Activated naive CD8-positive, alpha-beta T cell treated with anti-CD3 and anti-CD28 coated beads, Interleukin-2, amount 10 ng/mL, durations not matched to agents 7 days and 5 days (primary cell): ENCODE data around the gene PIGH. TPM values are rescaled to one million over a fixed set of nuclear protein-coding genes. Genes with fewer than 3 reads are reported as not detected.

Experiments used
- ATAC-seq: fragments of 150-1000 bp; cut with Tn5 transposase; one replicate; pipeline ENCODE4 v1.10.0; 2021; ENCODE audit warnings: low read depth, moderate library complexity
- POLR2A ChIA-PET: fragments of 350-600 bp; sonication (Branson Sonifier 250); formaldehyde crosslinking; loops from one replicate; lab custom pipeline; 2021; ENCODE audit warnings: antibody characterized with exemption; lab: Charles Lee
- DNase-seq: peaks from one replicate; pipeline ENCODE4 v3.0.0; 2021
- H3K27ac Mint-ChIP-seq: one replicate; pipeline ENCODE4 v1.8.0; 2022; ENCODE audit warnings: mild to moderate bottlenecking, mixed read lengths
- H3K27me3 Mint-ChIP-seq: one replicate; pipeline ENCODE4 v1.8.0; 2022; ENCODE audit warnings: mild to moderate bottlenecking, moderate library complexity, mixed read lengths
- H3K36me3 Mint-ChIP-seq: one replicate; pipeline ENCODE4 v1.8.0; 2021; ENCODE audit warnings: mild to moderate bottlenecking, mixed read lengths
- H3K4me1 Mint-ChIP-seq: one replicate; pipeline ENCODE4 v1.8.0; 2021; ENCODE audit warnings: mixed read lengths
- H3K4me3 Mint-ChIP-seq: one replicate; pipeline ENCODE4 v1.8.0; 2022; ENCODE audit warnings: mild to moderate bottlenecking, moderate library complexity, mixed read lengths
- H3K9me3 Mint-ChIP-seq: one replicate; pipeline ENCODE4 v1.8.0; 2021; ENCODE audit warnings: mixed read lengths
- total RNA-seq, 2 experiments: library from RNA; stranded (reverse); gene quantifications; one replicate each; pipeline ENCODE4 v1.2.3, GENCODE V29; 2021

PIGH gene
- total RNA-seq, 2 experiments from 2014 or later, result 22.9 to 24.9 TPM

- H3K36me3 Mint-ChIP-seq, result no peaks in the 10 kb centered on the region
- peaks cover 16% of the 10 kb centered on the region for H3K4me1 Mint-ChIP-seq
- POLR2A ChIA-PET, result no interaction called here
- peak; percentile 10 for DNase-seq
- no peaks in the 10 kb centered on the region for H3K27me3 Mint-ChIP-seq
- no peak for ATAC-seq
- peak overlapping the region; percentile 44 for H3K27ac Mint-ChIP-seq
- H3K4me3 Mint-ChIP-seq, result no peak overlapping the region
- H3K9me3 Mint-ChIP-seq, result no peaks in the 10 kb centered on the region
These were observed 32.4 kb downstream of the PIGH start for GRCh38 chr14:67567654-67568053.

- Mint-ChIP-seq H3K9me3 (no peaks in the 10 kb centered on the region), H3K4me1 (peaks cover 16% of the 10 kb centered on the region), H3K27ac (no peak overlapping the region), H3K36me3 (no peaks in the 10 kb centered on the region), H3K4me3 (no peak overlapping the region), H3K27me3 (no peaks in the 10 kb centered on the region)
- no peak for ATAC-seq
- POLR2A ChIA-PET, result no interaction called here
- peak; percentile 2 for DNase-seq
These were observed 33.2 kb downstream of the PIGH start for GRCh38 chr14:67566908-67567307.

GRCh38 chr14:67564236-67564635, 35.8 kb downstream of the PIGH start:
- no peaks in the 10 kb centered on the region for H3K27me3 Mint-ChIP-seq
- H3K4me3 Mint-ChIP-seq, result no peak overlapping the region
- peaks cover 11% of the 10 kb centered on the region for H3K4me1 Mint-ChIP-seq
- no peaks in the 10 kb centered on the region for H3K9me3 Mint-ChIP-seq
- DNase-seq, result peak; percentile 4
- no peak for ATAC-seq
- no peaks in the 10 kb centered on the region for H3K36me3 Mint-ChIP-seq
- H3K27ac Mint-ChIP-seq, result no peak overlapping the region
- POLR2A ChIA-PET, result no interaction called here

- Mint-ChIP-seq H3K9me3 (no peaks in the 10 kb centered on the region), H3K27ac (no peak overlapping the region), H3K4me3 (no peak overlapping the region), H3K36me3 (no peaks in the 10 kb centered on the region), H3K27me3 (no peaks in the 10 kb centered on the region), H3K4me1 (peaks cover 11% of the 10 kb centered on the region)
- ATAC-seq (no peak), DNase-seq (peak; percentile 21)
- POLR2A ChIA-PET, result interaction anchor here (1.1 kb wide), 1 partner anchor 127 kb away, joined by 3 read pairs; no protein-coding TSS in a partner anchor
These were observed 37.3 kb downstream of the PIGH start for GRCh38 chr14:67562776-67563150.

GRCh38 chr14:67562025-67562775, 37.9 kb downstream of the PIGH start:
- POLR2A ChIA-PET, result interaction anchor here (1.1 kb wide), 1 partner anchor 126 kb away, joined by 3 read pairs; no protein-coding TSS in a partner anchor
- Mint-ChIP-seq H3K36me3 (no peaks in the 10 kb centered on the region), H3K27me3 (no peaks in the 10 kb centered on the region), H3K27ac (no peak overlapping the region), H3K4me1 (peaks cover 8% of the 10 kb centered on the region), H3K4me3 (no peak overlapping the region), H3K9me3 (no peaks in the 10 kb centered on the region)
- peak; percentile 10 for DNase-seq
- no peak for ATAC-seq

GRCh38 chr14:67559639-67560038, 40.4 kb downstream of the PIGH start:
- ATAC-seq, result no peak
- no peak overlapping the region for H3K27ac Mint-ChIP-seq

GRCh38 chr14:67557656-67558055, 42.4 kb downstream of the PIGH start:
- DNase-seq (no peak), ATAC-seq (no peak)
- POLR2A ChIA-PET, result no interaction called here
- Mint-ChIP-seq H3K4me3 (no peak overlapping the region), H3K27me3 (peaks cover 5% of the 10 kb centered on the region), H3K27ac (no peak overlapping the region), H3K9me3 (no peaks in the 10 kb centered on the region), H3K36me3 (no peaks in the 10 kb centered on the region), H3K4me1 (peaks cover 2% of the 10 kb centered on the region)

More at GRCh38 chr14:67559639-67560038, 40.4 kb downstream of the PIGH start:
- POLR2A ChIA-PET, result no interaction called here
- Mint-ChIP-seq H3K4me3 (no peak overlapping the region), H3K9me3 (no peaks in the 10 kb centered on the region), H3K36me3 (no peaks in the 10 kb centered on the region), H3K27me3 (no peaks in the 10 kb centered on the region), H3K4me1 (peaks cover 2% of the 10 kb centered on the region)
- peak; percentile 7 for DNase-seq

GRCh38 chr14:67557118-67557517, 43.0 kb downstream of the PIGH start:
- Mint-ChIP-seq H3K36me3 (no peaks in the 10 kb centered on the region), H3K4me1 (peaks cover 2% of the 10 kb centered on the region), H3K27me3 (peaks cover 5% of the 10 kb centered on the region), H3K27ac (no peak overlapping the region), H3K9me3 (no peaks in the 10 kb centered on the region), H3K4me3 (no peak overlapping the region)
- ATAC-seq, result no peak
- POLR2A ChIA-PET, result interaction anchor here (0.6 kb wide), 1 partner anchor 259 kb away, joined by 3 read pairs; the partner anchor contains the start of gene ZFYVE26
- DNase-seq, result no peak

GRCh38 chr14:67556671-67557070, 43.4 kb downstream of the PIGH start:
- no peaks in the 10 kb centered on the region for H3K36me3 Mint-ChIP-seq
- ATAC-seq (no peak), DNase-seq (no peak)
- H3K27ac Mint-ChIP-seq, result no peak overlapping the region
- peaks cover 2% of the 10 kb centered on the region for H3K4me1 Mint-ChIP-seq
- H3K27me3 Mint-ChIP-seq, result peaks cover 5% of the 10 kb centered on the region
- no peaks in the 10 kb centered on the region for H3K9me3 Mint-ChIP-seq
- POLR2A ChIA-PET, result interaction anchor here (0.6 kb wide), 1 partner anchor 260 kb away, joined by 3 read pairs; the partner anchor contains the start of gene ZFYVE26
- H3K4me3 Mint-ChIP-seq, result no peak overlapping the region

GRCh38 chr14:67555518-67556090, 44.5 kb downstream of the PIGH start:
- POLR2A ChIA-PET, result no interaction called here
- Mint-ChIP-seq H3K36me3 (no peaks in the 10 kb centered on the region), H3K27me3 (peaks cover 5% of the 10 kb centered on the region), H3K4me3 (no peak overlapping the region), H3K4me1 (peaks cover 2% of the 10 kb centered on the region), H3K27ac (no peak overlapping the region), H3K9me3 (no peaks in the 10 kb centered on the region)
- no peak for ATAC-seq
- no peak for DNase-seq

GRCh38 chr14:67554341-67554740, 45.7 kb downstream of the PIGH start:
- Mint-ChIP-seq H3K27me3 (peaks cover 7% of the 10 kb centered on the region), H3K36me3 (no peaks in the 10 kb centered on the region), H3K27ac (no peak overlapping the region), H3K4me1 (peaks cover 2% of the 10 kb centered on the region), H3K9me3 (no peaks in the 10 kb centered on the region), H3K4me3 (no peak overlapping the region)
- POLR2A ChIA-PET, result no interaction called here
- ATAC-seq (no peak), DNase-seq (peak; percentile 0)

- Mint-ChIP-seq H3K4me1 (peaks cover 2% of the 10 kb centered on the region), H3K36me3 (no peaks in the 10 kb centered on the region), H3K9me3 (no peaks in the 10 kb centered on the region), H3K27me3 (peaks cover 7% of the 10 kb centered on the region), H3K27ac (no peak overlapping the region), H3K4me3 (no peak overlapping the region)
- ATAC-seq (no peak), DNase-seq (peak; percentile 4)
- POLR2A ChIA-PET, result no interaction called here
These were observed 46.5 kb downstream of the PIGH start for GRCh38 chr14:67553547-67553946.

- no peaks in the 10 kb centered on the region for H3K36me3 Mint-ChIP-seq
- no peak overlapping the region for H3K4me3 Mint-ChIP-seq
- POLR2A ChIA-PET, result no interaction called here
- H3K27me3 Mint-ChIP-seq, result peaks cover 7% of the 10 kb centered on the region
- peaks cover under 1% of the 10 kb centered on the region for H3K4me1 Mint-ChIP-seq
- DNase-seq, result no peak
- H3K27ac Mint-ChIP-seq, result no peak overlapping the region
- ATAC-seq, result no peak
- H3K9me3 Mint-ChIP-seq, result no peaks in the 10 kb centered on the region
These were observed 48.1 kb downstream of the PIGH start for GRCh38 chr14:67551940-67552339.

GRCh38 chr14:67551123-67551522, 48.9 kb downstream of the PIGH start:
- Mint-ChIP-seq H3K4me3 (no peak overlapping the region), H3K4me1 (no peaks in the 10 kb centered on the region), H3K27me3 (peaks cover 10% of the 10 kb centered on the region), H3K9me3 (no peaks in the 10 kb centered on the region), H3K36me3 (no peaks in the 10 kb centered on the region), H3K27ac (no peak overlapping the region)
- ATAC-seq, result no peak
- no peak for DNase-seq
- POLR2A ChIA-PET, result no interaction called here
